Fibroblast of lung (primary cell): ENCODE measurements around the gene TOX3. TPM values are rescaled to one million over a fixed set of nuclear protein-coding genes. Genes with fewer than 3 reads are reported as not detected.

ENCODE experiments used
- DNase-seq, 2 donors: peaks; one replicate each; pipeline versions ENCODE4 v3.0.0 to v3.0.0-alpha.2; 2010; ENCODE audit warnings: low read depth in 2 of 2
- H2AFZ ChIP-seq: 2 replicates; pipeline ENCODE4 v1.5.1; 2012; ENCODE audit warnings: low read length, control low read depth, inconsistent platforms
- H3K27ac ChIP-seq: 2 replicates; pipeline ENCODE4 v1.5.1; 2011; ENCODE audit warnings: low read length, control low read depth; ENCODE audit not compliant: insufficient read depth
- H3K27me3 ChIP-seq: 2 replicates; pipeline ENCODE4 v1.5.1; 2011; ENCODE audit warnings: mild to moderate bottlenecking, low read length; ENCODE audit not compliant: control insufficient read depth, insufficient read depth
- H3K36me3 ChIP-seq: 2 replicates; pipeline ENCODE4 v1.5.1; 2011; ENCODE audit warnings: low read length; ENCODE audit not compliant: control insufficient read depth, insufficient read depth
- H3K4me1 ChIP-seq: 2 replicates; pipeline ENCODE4 v1.5.1; 2011; ENCODE audit warnings: low read length; ENCODE audit not compliant: control insufficient read depth, insufficient read depth; ENCODE audit errors: extremely low read depth
- H3K4me2 ChIP-seq: 2 replicates; pipeline ENCODE4 v1.5.1; 2011; ENCODE audit warnings: low read length, control low read depth; ENCODE audit not compliant: insufficient read depth; ENCODE audit errors: extremely low read depth
- H3K4me3 ChIP-seq, 4 experiments: fragments of 200-600 bp in 1 of 4; sonication (generic) in 1 of 4; replicated peaks in 1 of 4; 2 replicates each; pipeline ENCODE4 v1.5.1; 2011 to 2016; ENCODE audit warnings: low read length in 4 of 4, low read depth in 3 of 4, mild to moderate bottlenecking in 3 of 4, control low read depth in 2 of 4, inconsistent platforms in 1 of 4, mixed read lengths in 1 of 4; ENCODE audit not compliant: insufficient read depth in 1 of 4; ENCODE audit errors: control extremely low read depth in 1 of 4
- H3K79me2 ChIP-seq: 2 replicates; pipeline ENCODE4 v1.5.1; 2012; ENCODE audit warnings: mild to moderate bottlenecking, low read length, inconsistent platforms; ENCODE audit not compliant: control insufficient read depth, insufficient read depth
- H3K9ac ChIP-seq: 2 replicates; pipeline ENCODE4 v1.5.1; 2011; ENCODE audit warnings: mild to moderate bottlenecking, low read length, control low read depth; ENCODE audit not compliant: insufficient read depth
- H3K9me3 ChIP-seq: 2 replicates; pipeline ENCODE4 v1.5.1; 2012; ENCODE audit warnings: low read depth, low read length; ENCODE audit not compliant: control insufficient read depth, insufficient read depth
- H4K20me1 ChIP-seq: 2 replicates; pipeline ENCODE4 v1.5.1; 2011; ENCODE audit warnings: low read length; ENCODE audit not compliant: control insufficient read depth, insufficient read depth; ENCODE audit errors: extremely low read depth
- CTCF ChIP-seq, 2 donors: IDR thresholded peaks in 1 of 2; conservative IDR thresholded peaks in 1 of 2; 1 replicate in 1 of 2; 2 replicates in 1 of 2; pipeline ENCODE4 v1.5.1; 2011 to 2012; ENCODE audit warnings: low read length in 2 of 2, control low read depth in 1 of 2, inconsistent platforms in 1 of 2, low read depth in 1 of 2, mild to moderate bottlenecking in 1 of 2
- EZH2 ChIP-seq: IDR thresholded peaks from 2 replicates; pipeline ENCODE4 v1.5.1; 2012; ENCODE audit warnings: low read length, control low read depth, mild to moderate bottlenecking; ENCODE audit errors: missing control alignments
- polyA plus RNA-seq, 2 donors: library from polyadenylated mRNA; depleted of rRNA in 1 of 2; stranded (reverse) in 1 of 2; unstranded in 1 of 2; fragments of >200 nt; gene quantifications; 2 replicates each; pipeline ENCODE4 v1.2.1, GENCODE V29; 2011 to 2012; ENCODE audit warnings: missing spikeins in 1 of 2
- total RNA-seq: library from RNA; depleted of rRNA; stranded (reverse); fragments of >200 nt; gene quantifications from 2 replicates; pipeline ENCODE4 v1.2.1, GENCODE V29; 2014

TOX3 gene
- total and polyA plus RNA-seq, 2 donors (not counting 1 experiment from before 2014, with no cell fraction given) = not detected

GRCh38 chr16:52526830-52527229 is 20.1 kb downstream of the TOX3 start:
- Histone ChIP-seq H3K4me3 (no peak overlapping the region), H3K27ac (no peak overlapping the region), H3K4me2 (no peak overlapping the region), H3K36me3 (no peaks in the 10 kb centered on the region), H3K27me3 (no peaks in the 10 kb centered on the region), H4K20me1 (no peaks in the 10 kb centered on the region), H3K9me3 (no peaks in the 10 kb centered on the region), H2AFZ (no peak overlapping the region), H3K9ac (no peak overlapping the region), H3K4me1 (no peaks in the 10 kb centered on the region), H3K79me2 (no peaks in the 10 kb centered on the region)
- peak in 1 of 2 donors; percentile 3 for DNase-seq
- TF ChIP-seq EZH2 = no peak
- no peak for TF ChIP-seq CTCF (conservative IDR thresholded peaks at IDR 0.05 in 1 of 2, IDR thresholded peaks at IDR 0.05 in 1 of 2; ENCODE audit: low read depth in 1 of 2, low read length in 2 of 2)

- no peak for DNase-seq
- H3K4me3 ChIP-seq = no peak overlapping the region
- H4K20me1 ChIP-seq = no peaks in the 10 kb centered on the region
- no peak for TF ChIP-seq EZH2
- TF ChIP-seq CTCF (conservative IDR thresholded peaks at IDR 0.05 in 1 of 2, IDR thresholded peaks at IDR 0.05 in 1 of 2; ENCODE audit: low read depth in 1 of 2, low read length in 2 of 2) = no peak
- H3K36me3 ChIP-seq = no peaks in the 10 kb centered on the region
- H3K27ac ChIP-seq = no peak overlapping the region
- no peak overlapping the region for H2AFZ ChIP-seq
- no peak overlapping the region for H3K9ac ChIP-seq
- H3K4me2 ChIP-seq = no peak overlapping the region
- no peaks in the 10 kb centered on the region for H3K4me1 ChIP-seq
- H3K79me2 ChIP-seq = no peaks in the 10 kb centered on the region
- H3K27me3 ChIP-seq = no peaks in the 10 kb centered on the region
- H3K9me3 ChIP-seq = no peaks in the 10 kb centered on the region
These were observed 20.7 kb downstream of the TOX3 start for GRCh38 chr16:52526116-52526828.

- no peak overlapping the region for H3K4me3 ChIP-seq
- no peaks in the 10 kb centered on the region for H3K4me1 ChIP-seq
- no peaks in the 10 kb centered on the region for H3K9me3 ChIP-seq
- no peak overlapping the region for H3K9ac ChIP-seq
- no peak for TF ChIP-seq EZH2
- TF ChIP-seq CTCF (conservative IDR thresholded peaks at IDR 0.05 in 1 of 2, IDR thresholded peaks at IDR 0.05 in 1 of 2; ENCODE audit: low read depth in 1 of 2, low read length in 2 of 2) = no peak
- H3K27me3 ChIP-seq = no peaks in the 10 kb centered on the region
- no peak for DNase-seq
- no peaks in the 10 kb centered on the region for H3K79me2 ChIP-seq
- H4K20me1 ChIP-seq = no peaks in the 10 kb centered on the region
- H3K36me3 ChIP-seq = no peaks in the 10 kb centered on the region
- no peak overlapping the region for H2AFZ ChIP-seq
- no peak overlapping the region for H3K4me2 ChIP-seq
- no peak overlapping the region for H3K27ac ChIP-seq
These were observed 25.4 kb downstream of the TOX3 start for GRCh38 chr16:52521570-52521969.
